Dedifferentiated amniotic fluid mesenchymal stem cell (primary cell): ENCODE data around the gene ESRP2.

ENCODE experiments used
- DNase-seq: peaks from one replicate; pipeline ENCODE4 v3.0.0-alpha.2; 2016; ENCODE audit errors: extremely low spot score

The ESRP2 gene

GRCh38 chr16:68217506-68217905, 18.4 kb downstream of the ESRP2 start:
- no peak for DNase-seq

DNA sequence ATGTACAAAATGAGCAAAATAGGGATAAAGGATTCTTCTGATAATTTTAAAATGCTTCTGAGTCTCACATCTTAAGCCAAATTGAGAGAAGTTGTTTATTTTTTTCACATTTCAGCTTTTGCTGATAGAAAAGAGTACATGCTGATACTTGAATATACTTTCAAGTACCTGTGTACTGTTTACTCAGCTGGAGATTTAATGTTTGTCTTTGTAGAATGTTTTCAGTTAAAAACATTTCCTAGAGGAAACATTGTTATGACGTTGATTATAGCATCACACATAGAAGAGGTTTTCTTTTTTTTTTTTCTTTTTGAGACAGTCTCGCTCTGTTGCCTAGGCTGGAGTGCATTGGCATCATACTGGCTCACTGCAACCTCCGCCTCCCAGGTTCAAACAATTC, 19.7 kb downstream of the ESRP2 start:
- DNase-seq = no peak

GRCh38 chr16:68215302-68215701, 20.6 kb downstream of the ESRP2 start:
- no peak for DNase-seq

GRCh38 chr16:68214726-68215125, 21.2 kb downstream of the ESRP2 start:
- DNase-seq = no peak

- no peak for DNase-seq
Observed at GRCh38 chr16:68206245-68206644, 29.7 kb downstream of the ESRP2 start.

DNA sequence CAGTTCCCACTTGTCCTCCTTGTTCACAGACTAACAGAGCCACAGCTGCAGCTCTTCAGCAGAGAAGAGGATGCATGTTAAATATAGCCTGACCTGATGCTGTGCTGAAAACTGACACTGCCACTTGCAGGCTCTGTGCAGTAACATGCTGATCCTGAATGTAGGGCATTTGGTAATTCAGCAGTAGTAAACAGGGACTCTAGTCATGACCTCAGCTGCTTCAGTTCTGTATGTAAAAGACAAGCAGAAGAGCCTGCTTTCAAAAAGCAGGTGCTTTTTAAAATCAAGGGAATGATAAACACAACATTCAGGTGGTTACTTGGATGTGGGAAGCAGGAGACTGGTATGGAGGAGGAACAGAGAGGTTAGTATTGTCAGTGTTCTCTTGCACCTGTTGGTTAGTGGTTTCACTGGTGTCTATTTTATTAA, 33.8 kb downstream of the ESRP2 start:
- no peak for DNase-seq

GRCh38 chr16:68200088-68200783, 35.7 kb downstream of the ESRP2 start:
- DNase-seq = no peak

DNA sequence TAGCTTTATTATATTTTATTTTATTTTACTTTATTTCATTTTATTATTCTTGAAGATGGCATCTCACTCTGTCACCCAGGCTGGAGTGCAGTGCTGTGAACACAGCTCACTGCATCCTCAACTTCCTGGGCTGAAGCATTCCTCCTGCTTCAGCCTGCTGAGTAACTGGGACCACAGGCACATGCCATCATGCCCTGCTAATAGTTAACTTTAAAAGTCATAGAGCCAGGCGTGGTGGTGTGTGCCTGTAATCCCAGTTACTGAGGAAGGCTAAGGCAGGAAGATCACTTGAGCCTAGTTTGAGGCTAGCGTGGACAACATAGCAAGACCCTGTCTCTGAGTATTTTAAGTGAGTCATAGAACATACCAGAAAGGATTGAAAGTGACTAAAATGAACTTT, 38.7 kb downstream of the ESRP2 start:
- no peak for DNase-seq

- DNase-seq = no peak
Observed at GRCh38 chr16:68194251-68194650, 41.7 kb downstream of the ESRP2 start.

DNA sequence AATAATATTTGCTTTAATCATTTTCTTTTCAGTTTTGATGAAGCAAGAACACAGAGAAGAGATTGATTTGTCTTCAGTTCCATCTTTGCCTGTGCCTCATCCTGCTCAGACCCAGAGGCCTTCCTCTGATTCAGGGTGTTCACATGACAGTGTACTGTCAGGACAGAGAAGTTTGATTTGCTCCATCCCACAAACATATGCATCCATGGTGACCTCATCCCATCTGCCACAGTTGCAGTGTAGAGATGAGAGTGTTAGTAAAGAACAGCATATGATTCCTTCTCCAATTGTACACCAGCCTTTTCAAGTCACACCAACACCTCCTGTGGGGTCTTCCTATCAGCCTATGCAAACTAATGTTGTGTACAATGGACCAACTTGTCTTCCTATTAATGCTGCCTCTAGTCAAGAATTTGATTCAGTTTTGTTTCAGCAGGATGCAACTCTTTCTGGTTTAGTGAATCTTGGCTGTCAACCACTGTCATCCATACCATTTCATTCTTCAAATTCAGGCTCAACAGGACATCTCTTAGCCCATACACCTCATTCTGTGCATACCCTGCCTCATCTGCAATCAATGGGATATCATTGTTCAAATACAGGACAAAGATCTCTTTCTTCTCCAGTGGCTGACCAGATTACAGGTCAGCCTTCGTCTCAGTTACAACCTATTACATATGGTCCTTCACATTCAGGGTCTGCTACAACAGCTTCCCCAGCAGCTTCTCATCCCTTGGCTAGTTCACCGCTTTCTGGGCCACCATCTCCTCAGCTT, 45.0 kb downstream of the ESRP2 start:
- DNase-seq = no peak

DNA sequence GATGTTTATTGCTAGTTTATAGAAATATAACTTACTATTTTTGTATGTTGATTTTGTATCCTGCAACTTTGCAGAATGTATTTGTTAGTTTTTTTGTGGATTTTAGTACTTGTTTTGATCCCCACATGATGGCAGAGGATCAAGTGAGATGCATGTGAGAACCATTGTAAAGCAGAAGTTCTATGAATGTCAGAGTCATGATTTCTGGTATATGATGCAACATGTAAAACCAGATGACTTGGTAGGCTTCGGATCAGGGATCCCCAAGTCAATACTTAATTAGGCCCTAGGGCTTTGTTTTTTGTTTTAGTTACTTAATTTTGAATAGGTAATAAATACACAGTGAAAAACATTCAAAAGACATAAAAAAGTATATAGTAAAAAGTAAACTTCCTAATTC, 45.8 kb downstream of the ESRP2 start:
- DNase-seq = no peak

GRCh38 chr16:68188170-68188569, 47.8 kb downstream of the ESRP2 start:
- no peak for DNase-seq

- DNase-seq = no peak
Observed at GRCh38 chr16:68187505-68187904, 48.4 kb downstream of the ESRP2 start.

DNA sequence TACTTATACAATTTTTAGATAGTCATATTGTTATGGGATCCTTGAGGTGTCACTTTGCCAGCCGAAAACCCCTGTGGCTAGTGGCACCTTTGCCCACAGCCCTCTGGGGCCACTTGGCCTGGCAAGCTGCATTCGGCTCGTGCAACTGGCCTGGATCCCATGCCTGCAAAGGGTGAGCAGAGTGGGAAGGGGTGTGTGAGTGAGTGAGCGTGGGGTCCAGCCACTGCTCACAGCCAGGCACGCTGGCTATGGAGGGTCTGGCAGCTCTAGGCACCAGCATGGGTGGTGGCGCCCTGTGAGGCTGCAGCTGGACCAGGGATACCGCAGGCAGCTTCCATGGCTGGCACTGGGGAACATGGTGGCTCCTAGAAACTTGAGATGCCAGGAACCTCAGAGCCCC, 49.0 kb downstream of the ESRP2 start:
- no peak for DNase-seq

- no peak for DNase-seq
Observed at GRCh38 chr16:68183046-68183445, 52.9 kb downstream of the ESRP2 start.

- DNase-seq = no peak
Observed at GRCh38 chr16:68179855-68180254, 56.1 kb downstream of the ESRP2 start.

DNA sequence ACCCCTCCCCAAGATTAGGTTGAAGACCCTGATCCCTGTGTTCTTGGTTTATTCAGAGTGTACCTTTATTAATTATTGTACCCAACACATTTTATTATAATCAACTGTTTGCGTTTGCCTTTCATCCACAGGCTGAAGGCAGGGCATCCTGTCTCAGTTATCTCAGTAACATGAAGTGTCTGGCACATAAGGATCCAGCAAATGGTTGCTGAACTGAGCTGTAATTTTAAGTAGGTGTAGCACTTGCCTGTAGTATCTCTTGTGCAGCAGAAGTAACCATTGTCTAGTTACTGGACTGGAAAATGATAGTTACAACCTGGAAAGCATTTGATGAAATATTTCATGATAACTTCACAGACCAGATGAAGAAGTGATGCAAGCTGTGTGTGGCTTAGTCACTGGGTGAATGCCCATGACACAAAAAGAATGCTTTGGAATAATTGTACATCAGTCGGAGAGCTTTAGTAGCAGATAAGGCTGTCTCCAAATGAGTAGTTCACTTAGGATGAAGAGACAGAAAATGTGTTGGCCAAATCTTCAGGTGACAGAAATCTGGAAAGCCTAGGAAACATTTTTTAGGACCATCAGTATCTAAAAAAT, 56.6 kb downstream of the ESRP2 start:
- DNase-seq = no peak
